Vagina (tissue), 2 donors: Measurements from ENCODE around the gene MAPRE3. TPM values are rescaled to one million over a fixed set of nuclear protein-coding genes. Genes with fewer than 3 reads are reported as not detected.
A peak's percentile ranks its signal among the peaks of the same experiment; 100 is the strongest.

Source experiments
- DNase-seq, 2 donors: peaks; one replicate each; pipeline ENCODE4 v3.0.0-alpha.2; 2017; ENCODE audit errors: extremely low spot score in 2 of 2
- H3K27ac ChIP-seq: fragments of 200-600 bp; sonication (generic); one replicate; pipeline ENCODE4 v1.5.1; 2019
- H3K27me3 ChIP-seq: fragments of 200-600 bp; sonication (generic); one replicate; pipeline ENCODE4 v1.5.1; 2019
- H3K36me3 ChIP-seq, 2 donors: fragments of 200-600 bp; sonication (generic); one replicate each; pipeline ENCODE4 v1.5.1; 2017 to 2019
- H3K4me1 ChIP-seq: fragments of 200-600 bp; sonication (generic); one replicate; pipeline ENCODE4 v1.5.1; 2019
- H3K4me3 ChIP-seq, 2 donors: fragments of 200-600 bp; sonication (generic); 1 replicate in 1 of 2; 2 replicates in 1 of 2; pipeline ENCODE4 v1.5.1; 2016 to 2019
- H3K9me3 ChIP-seq: fragments of 200-600 bp; sonication (generic); one replicate; pipeline ENCODE4 v1.5.1; 2019
- POLR2A ChIP-seq, 2 donors: fragments of 450-650 bp; IDR thresholded peaks; one replicate each; pipeline ENCODE4 v1.6.1; 2017; ENCODE audit warnings: antibody characterized with exemption in 2 of 2, mild to moderate bottlenecking in 2 of 2, moderate library complexity in 2 of 2
- POLR2AphosphoS5 ChIP-seq, 2 donors: sonication (generic); formaldehyde crosslinking; IDR thresholded peaks; one replicate each; pipeline ENCODE4 v1.9.0; 2017; ENCODE audit warnings: antibody characterized with exemption in 2 of 2, mild to moderate bottlenecking in 2 of 2, low read depth in 1 of 2; ENCODE audit not compliant: insufficient read depth in 1 of 2
- intact Hi-C: fragments of 100-400 bp; cut with DNase I; formaldehyde crosslinking; loops from one replicate; pipeline ENCODE4 v1.15.1; 2023
- total RNA-seq: library from RNA; depleted of rRNA; stranded (reverse); fragments of >200 nt; gene quantifications from one replicate; pipeline ENCODE4 v1.2.3, GENCODE V29; 2016
- TF ChIP-seq, protein P1 (sequence below), 3 experiments: fragments of 450-650 bp in 2 of 3; fragments of 200-600 bp in 1 of 3; sonication (generic) in 1 of 3; IDR thresholded peaks; one replicate each; pipeline ENCODE4 v1.5.1; 2017 to 2019; ENCODE audit warnings: antibody characterized with exemption in 3 of 3, mild to moderate bottlenecking in 2 of 3, moderate library complexity in 2 of 3

The MAPRE3 gene
- total RNA-seq, 1 donor from 2014 or later = 20.6 TPM

GRCh38 chr2:27054721-27055120, 84.3 kb downstream of the MAPRE3 start:
- H3K9me3 ChIP-seq = no peaks in the 10 kb centered on the region
- TF ChIP-seq POLR2A (IDR thresholded peaks at IDR 0.05) (no peak), POLR2AphosphoS5 (IDR thresholded peaks at IDR 0.05; ENCODE audit: insufficient read depth in 1 of 2, low read depth in 1 of 2) (no peak)
- TF ChIP-seq, protein P1, sequence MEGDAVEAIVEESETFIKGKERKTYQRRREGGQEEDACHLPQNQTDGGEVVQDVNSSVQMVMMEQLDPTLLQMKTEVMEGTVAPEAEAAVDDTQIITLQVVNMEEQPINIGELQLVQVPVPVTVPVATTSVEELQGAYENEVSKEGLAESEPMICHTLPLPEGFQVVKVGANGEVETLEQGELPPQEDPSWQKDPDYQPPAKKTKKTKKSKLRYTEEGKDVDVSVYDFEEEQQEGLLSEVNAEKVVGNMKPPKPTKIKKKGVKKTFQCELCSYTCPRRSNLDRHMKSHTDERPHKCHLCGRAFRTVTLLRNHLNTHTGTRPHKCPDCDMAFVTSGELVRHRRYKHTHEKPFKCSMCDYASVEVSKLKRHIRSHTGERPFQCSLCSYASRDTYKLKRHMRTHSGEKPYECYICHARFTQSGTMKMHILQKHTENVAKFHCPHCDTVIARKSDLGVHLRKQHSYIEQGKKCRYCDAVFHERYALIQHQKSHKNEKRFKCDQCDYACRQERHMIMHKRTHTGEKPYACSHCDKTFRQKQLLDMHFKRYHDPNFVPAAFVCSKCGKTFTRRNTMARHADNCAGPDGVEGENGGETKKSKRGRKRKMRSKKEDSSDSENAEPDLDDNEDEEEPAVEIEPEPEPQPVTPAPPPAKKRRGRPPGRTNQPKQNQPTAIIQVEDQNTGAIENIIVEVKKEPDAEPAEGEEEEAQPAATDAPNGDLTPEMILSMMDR (IDR thresholded peaks at IDR 0.05) = no peak
- H3K36me3 ChIP-seq = peaks cover 0 to 57% of the 10 kb centered on the region in 2 donors
- H3K27ac ChIP-seq = no peak overlapping the region
- intact Hi-C loops = no loop called here
- DNase-seq = no peak
- H3K27me3 ChIP-seq = no peaks in the 10 kb centered on the region
- no peak overlapping the region for H3K4me3 ChIP-seq
- H3K4me1 ChIP-seq = peaks cover 14% of the 10 kb centered on the region

GRCh38 chr2:27057184-27057583, 86.7 kb downstream of the MAPRE3 start:
- Histone ChIP-seq H3K4me1 (peaks cover 8% of the 10 kb centered on the region), H3K4me3 (no peak overlapping the region), H3K9me3 (no peaks in the 10 kb centered on the region), H3K36me3 (peaks cover 0 to 63% of the 10 kb centered on the region in 2 donors), H3K27ac (no peak overlapping the region), H3K27me3 (no peaks in the 10 kb centered on the region)
- TF ChIP-seq, protein P1 (IDR thresholded peaks at IDR 0.05) = no peak
- TF ChIP-seq POLR2AphosphoS5 (IDR thresholded peaks at IDR 0.05; ENCODE audit: insufficient read depth in 1 of 2, low read depth in 1 of 2) (no peak), POLR2A (IDR thresholded peaks at IDR 0.05) (no peak)
- intact Hi-C loops = no loop called here
- DNase-seq = no peak

- intact Hi-C loops = no loop called here
- H3K27me3 ChIP-seq = no peaks in the 10 kb centered on the region
- no peaks in the 10 kb centered on the region for H3K4me1 ChIP-seq
- peaks cover 0 to 63% of the 10 kb centered on the region in 2 donors for H3K36me3 ChIP-seq
- no peaks in the 10 kb centered on the region for H3K9me3 ChIP-seq
- no peak overlapping the region for H3K27ac ChIP-seq
- H3K4me3 ChIP-seq = no peak overlapping the region
- TF ChIP-seq POLR2A (IDR thresholded peaks at IDR 0.05) (no peak), POLR2AphosphoS5 (IDR thresholded peaks at IDR 0.05; ENCODE audit: insufficient read depth in 1 of 2, low read depth in 1 of 2) (no peak)
- TF ChIP-seq, protein P1 (IDR thresholded peaks at IDR 0.05) = no peak
- no peak for DNase-seq
These were observed 87.8 kb downstream of the MAPRE3 start for GRCh38 chr2:27058210-27058609.

DNA sequence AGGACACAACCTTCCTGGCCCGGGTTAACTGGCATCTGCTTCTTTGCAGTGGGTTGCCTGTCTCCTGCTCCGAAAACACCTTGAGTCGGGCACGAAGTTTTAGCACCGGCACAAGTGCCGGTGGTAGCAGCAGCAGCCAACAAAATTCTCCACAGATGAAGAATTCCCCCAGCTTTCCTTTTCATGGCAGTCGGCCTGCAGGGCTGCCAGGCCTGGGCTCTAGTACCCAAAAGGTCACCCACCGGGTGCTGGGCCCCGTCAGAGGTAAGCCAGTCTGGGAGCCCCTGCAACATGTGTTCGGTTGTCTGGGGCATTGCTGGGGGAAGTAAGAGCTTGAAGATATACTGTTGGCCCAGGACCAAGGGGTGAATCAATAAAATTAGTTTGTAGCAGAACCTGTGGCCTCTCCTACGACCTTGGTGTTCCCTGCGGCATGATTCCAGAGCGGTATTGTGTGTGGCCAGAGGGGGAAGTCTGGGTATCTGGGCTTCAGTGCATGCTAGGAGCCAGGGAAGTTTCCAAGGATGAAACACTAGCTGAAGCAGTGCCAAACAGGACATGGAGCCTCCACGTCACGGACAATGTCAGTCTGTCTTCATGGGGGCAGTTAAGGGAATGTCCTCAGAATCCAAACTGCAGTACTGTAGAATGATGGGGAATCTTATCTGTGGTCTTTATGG, 88.8 kb downstream of the MAPRE3 start:
- intact Hi-C loops = no loop called here
- Histone ChIP-seq H3K27ac (no peak overlapping the region), H3K27me3 (no peaks in the 10 kb centered on the region), H3K36me3 (peaks cover 0 to 53% of the 10 kb centered on the region in 2 donors), H3K9me3 (no peaks in the 10 kb centered on the region), H3K4me1 (no peaks in the 10 kb centered on the region), H3K4me3 (no peak overlapping the region)
- peak in 1 of 2 donors; percentile 74 for DNase-seq
- TF ChIP-seq, protein P1 (IDR thresholded peaks at IDR 0.05) = no peak

GRCh38 chr2:27060323-27060722, 89.9 kb downstream of the MAPRE3 start:
- intact Hi-C loops = no loop called here
- H3K9me3 ChIP-seq = no peaks in the 10 kb centered on the region
- peaks cover 0 to 43% of the 10 kb centered on the region in 2 donors for H3K36me3 ChIP-seq
- no peak for DNase-seq
- H3K4me1 ChIP-seq = no peaks in the 10 kb centered on the region
- H3K27ac ChIP-seq = no peak overlapping the region
- H3K4me3 ChIP-seq = no peak overlapping the region
- no peaks in the 10 kb centered on the region for H3K27me3 ChIP-seq
- TF ChIP-seq POLR2AphosphoS5 (IDR thresholded peaks at IDR 0.05; ENCODE audit: insufficient read depth in 1 of 2, low read depth in 1 of 2) (no peak), POLR2A (IDR thresholded peaks at IDR 0.05) (no peak)
- TF ChIP-seq, protein P1 (IDR thresholded peaks at IDR 0.05) = no peak
